Raji (cell line): Measurements from ENCODE around the gene ZNF627.

ENCODE experiments used
- POLR2A ChIP-seq: IDR thresholded peaks from 2 replicates; pipeline ENCODE4 v1.6.1; 2011; ENCODE audit warnings: low read depth, low read length, control low read depth; ENCODE audit not compliant: insufficient read depth

Gene ZNF627

DNA sequence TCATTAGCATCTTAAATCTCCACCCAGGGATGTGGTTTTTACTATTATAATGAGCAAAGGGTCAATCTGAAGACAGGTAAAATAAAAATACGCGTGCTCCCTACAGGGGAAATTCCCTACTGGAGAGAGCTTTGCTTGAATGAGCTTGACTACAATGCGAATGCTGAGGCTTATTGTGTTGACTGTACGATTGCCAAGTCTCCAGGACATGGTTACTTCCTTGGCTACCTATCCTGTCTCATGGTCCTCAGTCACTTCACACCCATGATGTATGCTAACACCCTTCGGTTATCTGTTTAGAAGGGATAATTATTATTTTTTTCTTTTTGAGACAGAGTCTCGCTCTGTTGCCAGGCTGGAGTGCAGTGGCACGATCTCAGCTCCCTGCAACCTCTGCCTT is 61.7 kb downstream of the ZNF627 start:
- no peak for TF ChIP-seq POLR2A

DNA sequence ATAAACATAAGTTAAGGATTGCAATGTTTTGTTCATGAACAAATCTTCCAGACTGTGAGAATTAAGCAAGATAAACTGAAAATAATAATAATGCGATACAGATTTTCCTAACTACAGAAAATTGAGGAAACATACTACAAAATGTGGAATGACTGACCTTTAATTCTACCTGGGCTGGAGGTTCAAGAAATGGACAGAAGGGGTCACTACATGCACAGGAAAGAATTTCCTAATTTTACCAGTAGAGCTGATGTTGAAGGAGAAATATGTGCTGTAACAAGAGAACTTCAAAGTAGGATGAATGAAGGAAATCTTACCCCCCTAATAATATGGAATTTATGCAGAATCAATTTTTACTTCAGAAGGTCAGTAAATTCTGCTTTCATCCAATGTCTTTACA is 62.3 kb downstream of the ZNF627 start:
- no peak for TF ChIP-seq POLR2A

DNA sequence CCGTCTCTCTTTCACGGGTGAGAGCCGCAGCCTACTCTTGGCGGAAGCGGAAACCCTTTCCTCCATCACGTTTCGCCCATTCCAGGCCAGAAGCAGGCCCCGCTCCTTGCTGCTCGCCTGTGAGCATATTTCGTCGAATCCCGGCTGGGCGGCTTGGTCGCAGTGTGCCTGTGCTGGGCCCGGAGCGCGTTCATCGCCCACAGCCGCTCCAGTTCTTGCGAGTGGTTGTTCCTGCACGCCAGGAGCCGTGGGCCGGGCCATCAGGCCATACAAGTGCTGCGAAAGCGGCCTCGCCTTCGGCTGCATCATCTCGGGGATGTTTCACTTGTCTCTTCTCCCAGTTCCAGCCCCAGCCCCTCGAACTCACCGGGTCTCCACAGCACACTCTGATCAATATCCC is 65.0 kb downstream of the ZNF627 start:
- TF ChIP-seq POLR2A, result no peak

DNA sequence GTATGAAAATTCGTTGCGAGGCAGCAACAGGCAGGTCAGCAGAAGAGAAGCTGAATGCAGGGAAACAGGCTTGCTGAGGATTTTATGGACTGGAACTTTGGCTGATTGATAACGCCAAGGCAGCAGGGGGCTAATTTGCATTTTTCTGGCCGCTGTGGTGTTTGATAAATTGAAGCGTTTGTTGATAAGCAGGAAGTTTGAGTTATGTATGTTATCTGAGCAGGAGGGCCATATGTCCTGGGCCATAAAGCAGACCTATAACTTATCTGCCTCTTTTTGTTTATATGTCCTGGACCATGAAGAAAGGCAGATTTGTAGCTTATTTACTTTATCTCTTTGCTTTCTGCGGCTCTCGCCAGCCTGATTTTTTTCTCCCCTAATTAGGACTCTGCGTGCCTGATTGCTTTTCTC is 65.9 kb downstream of the ZNF627 start:
- TF ChIP-seq POLR2A, result no peak
